Activated CD8-positive, alpha-beta memory T cell treated with anti-CD3 and anti-CD28 coated beads, Interleukin-2, amount 50 U/mL, for 4 hours (primary cell): Measurements from ENCODE around the gene TREX2.
A peak's percentile ranks its signal among the peaks of the same experiment; 100 is the strongest.

Source experiments
- DNase-seq: peaks from one replicate; pipeline ENCODE4 v3.0.0-alpha.2; 2020

Gene TREX2

GRCh38 chrX:153475271-153475670 lies 29.4 kb upstream of the TREX2 start:
- DNase-seq = no peak

DNA sequence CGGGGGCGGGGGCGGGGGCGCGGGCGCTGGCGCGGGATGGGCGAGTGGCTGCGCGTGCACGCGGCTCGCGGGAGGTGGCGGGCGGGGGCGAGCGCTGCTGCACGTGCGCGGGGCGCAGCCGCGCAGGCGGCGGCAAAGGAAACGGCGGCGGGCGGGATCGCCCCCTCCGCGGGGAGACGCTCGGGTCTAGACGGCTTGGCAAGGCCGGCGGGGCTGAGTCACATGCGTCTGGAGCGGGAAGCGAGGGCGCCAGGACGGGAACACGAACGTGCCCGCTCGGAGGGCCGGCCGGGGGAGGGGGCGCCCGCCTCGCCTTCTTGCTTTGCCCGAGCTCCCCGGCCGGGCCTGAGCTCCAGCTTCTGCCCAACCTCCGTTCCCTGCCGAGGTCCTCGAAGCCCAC lies 28.9 kb upstream of the TREX2 start:
- DNase-seq = peak; percentile 61

DNA sequence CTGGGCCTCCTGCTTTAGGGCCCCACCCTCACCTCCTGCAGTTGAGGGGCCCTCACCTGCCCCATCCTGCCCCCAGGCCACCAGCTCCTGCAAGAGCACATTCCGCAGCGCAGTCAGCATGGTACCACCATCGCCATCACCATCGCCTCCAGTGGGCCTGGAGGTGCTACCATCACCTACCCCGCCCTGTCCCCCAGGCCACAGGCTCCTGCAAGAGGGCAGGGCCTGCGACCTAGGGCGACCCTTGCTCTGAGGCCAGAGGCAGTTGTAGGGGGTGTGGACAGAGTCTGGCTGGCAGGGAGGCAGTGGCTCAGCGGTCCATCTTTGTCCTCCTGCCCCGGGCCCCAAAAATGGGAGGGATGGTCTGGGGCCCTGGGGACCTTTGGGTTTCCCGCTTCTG lies 28.4 kb upstream of the TREX2 start:
- no peak for DNase-seq

GRCh38 chrX:153473126-153473525 lies 27.3 kb upstream of the TREX2 start:
- no peak for DNase-seq

- no peak for DNase-seq
These were observed 25.9 kb upstream of the TREX2 start for GRCh38 chrX:153471663-153472280.

GRCh38 chrX:153470411-153471363 lies 24.8 kb upstream of the TREX2 start, which contains the start of gene HAUS7:
Gene HAUS7 (minus strand): TSS chrX:153470576. CDS start chrX:153470557, 19 bp downstream.
- DNase-seq = peak; percentile 83

DNA sequence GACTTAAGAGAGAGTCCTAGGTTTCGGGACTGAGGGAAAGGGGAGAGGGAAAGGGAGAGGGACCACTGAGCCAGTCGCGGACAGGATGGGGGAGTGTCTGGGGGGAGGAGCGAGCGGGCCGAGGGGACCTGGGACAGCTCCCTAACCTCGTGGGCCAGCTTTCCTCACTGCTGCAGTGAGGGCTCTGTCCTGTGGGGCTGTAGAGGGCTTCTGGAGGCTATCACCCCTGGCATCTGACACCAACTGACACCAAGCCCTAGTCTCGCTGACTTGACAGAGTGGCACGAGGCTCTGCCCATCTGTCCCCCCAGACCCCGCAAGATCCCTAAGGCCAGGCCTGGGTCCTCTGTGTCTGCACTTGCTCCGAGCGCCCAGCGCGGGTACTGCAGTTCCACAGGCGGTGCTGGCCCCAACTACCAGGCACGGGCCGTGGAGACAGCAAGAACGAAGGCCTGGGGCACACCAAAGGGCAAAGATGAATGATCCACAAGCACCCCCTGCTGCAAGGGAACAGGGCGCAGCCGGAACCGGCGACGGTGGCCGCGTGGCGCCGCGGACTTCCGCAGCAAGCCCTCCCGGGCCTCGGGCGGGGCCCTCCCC lies 24.1 kb upstream of the TREX2 start:
- no peak for DNase-seq

DNA sequence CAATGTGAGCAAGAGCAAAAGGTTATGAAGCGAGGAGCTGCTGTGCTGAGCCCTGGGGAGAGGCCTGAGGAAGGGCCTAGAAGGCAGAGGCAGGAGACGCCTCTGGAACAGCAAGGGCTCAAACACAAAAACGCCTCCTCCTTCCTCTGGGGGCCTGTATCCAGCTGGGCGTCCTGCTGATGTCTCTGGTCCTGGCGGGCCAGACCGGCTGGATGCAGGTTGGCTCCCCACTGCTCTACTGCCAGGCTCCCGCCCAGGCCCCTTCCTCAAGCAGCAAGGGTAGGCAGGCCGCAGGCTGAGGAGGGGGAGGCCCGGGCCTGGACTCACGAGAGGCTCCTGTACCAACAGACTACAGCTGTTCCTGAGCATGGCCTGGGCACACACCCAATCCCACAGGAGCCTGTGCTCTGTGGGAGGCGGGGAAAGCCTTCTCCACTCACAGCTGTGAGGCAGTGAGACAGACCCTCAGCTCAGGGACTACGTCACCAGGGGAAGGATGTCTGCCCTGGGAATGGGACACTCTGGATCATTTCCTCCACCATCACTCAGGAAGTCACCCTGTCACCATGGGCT lies 22.2 kb upstream of the TREX2 start:
- DNase-seq = no peak

DNA sequence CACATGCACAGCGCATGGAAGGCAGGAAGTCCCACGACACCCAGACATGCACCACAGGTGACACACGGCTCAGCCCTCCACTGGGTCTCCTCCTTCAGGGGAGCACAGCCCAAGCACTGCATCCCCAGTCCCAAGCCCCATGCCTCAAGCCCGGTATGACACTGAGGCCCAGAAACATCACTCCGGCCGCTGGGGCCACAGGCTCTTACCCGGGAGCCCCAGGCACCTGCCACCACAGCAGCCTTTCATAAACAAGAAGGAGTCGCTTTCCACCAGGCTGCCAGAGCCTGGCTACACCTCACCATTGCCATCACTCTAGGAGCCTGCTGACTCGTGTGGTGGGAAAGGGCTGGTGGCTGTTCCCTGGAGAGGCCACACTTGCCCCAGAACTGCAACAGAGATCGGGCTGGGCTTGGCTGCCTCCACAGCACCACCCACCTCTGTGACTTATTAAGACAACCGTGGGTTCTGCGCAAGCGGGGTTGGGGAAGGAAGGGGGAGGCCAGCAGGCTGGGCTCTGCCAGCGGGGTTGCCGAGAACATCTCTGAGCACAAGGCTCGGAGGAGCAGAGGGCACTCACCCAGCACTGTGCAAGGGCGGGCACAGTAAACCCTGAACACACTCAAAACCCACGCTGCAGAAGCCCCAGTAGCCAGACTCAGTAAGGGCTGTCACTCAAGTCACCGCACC lies 20.0 kb upstream of the TREX2 start:
- DNase-seq = no peak

- no peak for DNase-seq
These were observed 18.3 kb upstream of the TREX2 start for GRCh38 chrX:153464116-153464515.

DNA sequence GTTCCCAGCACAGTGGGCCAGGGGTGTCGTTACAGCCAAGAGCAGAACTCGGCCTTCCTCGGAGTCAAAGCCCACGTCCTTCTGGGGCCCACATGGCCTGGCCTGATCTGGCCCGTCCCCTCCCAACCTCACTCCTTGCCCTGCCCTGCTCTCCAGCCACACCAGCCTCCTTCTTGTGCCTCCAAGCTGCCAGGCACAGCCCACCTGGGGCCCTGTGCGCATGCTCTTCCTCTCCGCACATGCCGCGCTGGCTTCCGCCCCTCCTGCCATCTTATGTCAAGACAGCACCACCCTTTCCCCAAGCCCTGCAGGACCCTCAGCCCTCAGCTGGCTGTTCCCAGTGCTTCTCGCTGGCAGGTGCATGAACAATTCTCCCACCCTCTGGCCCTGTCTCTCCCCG lies 17.7 kb upstream of the TREX2 start:
- no peak for DNase-seq

DNA sequence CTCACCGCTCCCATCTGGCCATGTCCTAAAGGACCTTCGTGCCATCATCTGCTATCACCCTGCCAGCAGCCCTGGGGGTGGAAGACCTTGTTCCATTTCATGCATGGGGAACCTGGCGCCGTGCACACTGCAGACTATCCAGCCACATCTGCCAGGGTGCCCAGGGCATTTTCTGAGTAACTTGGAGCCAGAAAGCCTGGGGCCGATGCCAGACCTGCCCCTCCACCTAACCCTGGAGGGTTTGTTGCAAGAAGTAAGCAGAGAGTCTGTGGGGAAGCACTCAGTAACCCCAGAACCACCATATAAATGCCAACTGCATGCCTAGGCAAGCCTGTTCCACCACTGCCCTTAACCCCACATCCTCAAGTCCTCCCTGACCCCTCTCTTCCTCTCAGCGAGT lies 17.2 kb upstream of the TREX2 start:
- DNase-seq = no peak

DNA sequence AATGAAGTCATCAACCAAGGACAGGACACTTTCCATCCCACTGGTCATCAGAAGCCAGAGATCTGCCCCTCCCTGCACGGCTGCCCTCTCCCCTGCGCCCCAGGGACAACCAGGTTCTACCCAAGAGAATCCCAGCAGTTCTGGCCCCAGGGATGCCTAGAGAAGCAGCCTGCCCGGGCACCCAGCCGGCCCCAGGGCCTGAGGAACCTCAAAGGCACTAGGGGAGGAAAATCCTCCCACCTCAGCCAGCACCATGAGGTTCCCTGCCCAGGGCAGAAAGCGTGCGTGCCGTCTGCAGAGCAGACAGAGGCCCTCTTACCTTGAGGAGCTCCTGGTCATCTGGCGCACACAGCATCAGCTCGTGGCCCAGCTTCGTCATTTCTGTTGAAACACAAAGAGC lies 16.4 kb upstream of the TREX2 start:
- no peak for DNase-seq

GRCh38 chrX:153460826-153461225 lies 15.0 kb upstream of the TREX2 start:
- peak; percentile 57 for DNase-seq

- no peak for DNase-seq
These were observed 14.1 kb upstream of the TREX2 start for GRCh38 chrX:153459986-153460385.

DNA sequence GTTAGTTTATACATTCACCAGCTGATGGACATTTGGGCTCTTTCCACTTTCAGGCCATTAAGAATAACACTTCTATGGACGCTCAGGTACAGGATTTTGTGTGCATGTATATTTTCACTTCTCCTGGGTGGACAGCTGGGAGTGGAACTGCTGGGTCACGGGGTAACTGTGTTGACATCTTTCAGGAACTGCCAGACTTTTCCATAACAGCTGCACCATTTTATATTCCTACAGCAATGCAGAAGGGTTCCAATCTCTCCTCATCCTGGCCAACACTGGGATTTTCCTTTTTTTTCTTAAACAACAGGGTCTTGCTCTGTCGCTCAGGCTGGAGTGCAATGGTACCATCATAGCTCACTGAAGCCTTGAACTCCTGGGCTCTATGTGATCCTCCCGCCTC lies 12.6 kb upstream of the TREX2 start:
- DNase-seq = no peak

GRCh38 chrX:153457827-153458466 lies 12.1 kb upstream of the TREX2 start:
- DNase-seq = no peak

GRCh38 chrX:153457136-153457825 lies 11.4 kb upstream of the TREX2 start:
- no peak for DNase-seq

DNA sequence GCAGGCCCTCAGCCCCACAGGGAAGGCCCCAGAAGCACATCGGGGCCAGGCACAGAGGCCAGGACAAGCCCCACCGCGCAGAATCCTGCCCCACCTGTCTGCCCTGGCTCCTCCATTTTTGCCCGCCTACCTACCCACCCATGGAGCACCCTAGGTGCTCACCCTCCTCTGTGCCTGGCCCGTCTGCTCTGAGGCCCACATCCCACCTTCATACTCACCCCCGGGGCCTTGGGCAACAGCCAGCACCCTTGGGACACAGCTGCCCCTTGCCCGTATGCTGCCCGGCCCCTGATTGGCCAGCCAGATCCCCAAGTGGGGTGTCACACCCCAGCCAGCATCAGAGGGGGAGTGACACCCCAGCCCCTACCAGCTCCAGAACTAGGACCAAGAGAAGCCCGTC lies 10.8 kb upstream of the TREX2 start:
- DNase-seq = no peak

DNA sequence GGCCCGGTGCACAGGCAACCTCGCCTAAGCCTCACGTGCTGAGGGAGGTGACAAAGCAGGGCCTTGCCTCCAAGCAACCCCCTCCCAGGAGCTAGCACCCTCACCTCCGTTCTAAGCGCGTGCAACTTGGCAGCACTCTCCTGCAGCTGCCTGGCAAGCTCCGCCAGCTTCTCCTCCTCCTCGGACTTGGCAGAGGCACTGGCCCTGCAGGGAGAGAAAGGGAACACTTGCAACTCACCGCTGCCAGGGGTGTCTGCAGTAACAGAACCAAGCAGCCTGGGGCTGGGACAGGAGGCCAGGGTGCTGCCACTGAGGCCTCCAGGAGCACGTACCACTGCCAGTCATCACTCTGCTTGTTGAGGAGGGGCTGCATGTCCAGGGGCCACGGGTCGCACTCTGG lies 10.3 kb upstream of the TREX2 start:
- no peak for DNase-seq

- no peak for DNase-seq
These were observed 9.7 kb upstream of the TREX2 start for GRCh38 chrX:153455571-153455970.
